OCI-M2 (cell line): ENCODE data around the gene PRDM10.
"Not testable (repeated sequence)": the region's sequence is repeated elsewhere in the genome, so short reads cannot be mapped to it uniquely, and the experiment has no call there.

ENCODE experiments used
- DNase-seq: peaks from one replicate; lab custom pipeline; 2025; ENCODE audit not compliant: unreplicated experiment; lab: John Stamatoyannopoulos, UW

The PRDM10 gene

DNA sequence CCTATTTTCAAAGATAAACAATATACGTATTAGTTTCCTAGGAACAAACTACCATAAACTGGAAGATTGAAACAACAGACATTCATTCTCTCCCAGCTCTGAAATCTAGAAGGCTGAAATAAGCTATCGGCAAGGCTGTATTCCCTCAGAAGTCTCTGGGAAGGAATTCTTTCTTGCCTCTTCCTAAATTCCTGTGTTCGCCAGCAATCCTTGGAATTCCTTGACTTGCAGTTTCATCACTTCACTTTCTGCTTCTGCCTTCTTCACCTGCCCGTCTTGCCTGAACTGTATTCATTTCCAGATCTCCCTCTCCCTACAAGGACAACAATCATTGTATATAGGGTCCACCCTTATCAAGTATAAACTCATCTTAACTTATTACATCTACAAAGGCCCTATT lies 17.7 kb upstream of the PRDM10 start:
- no peak for DNase-seq

DNA sequence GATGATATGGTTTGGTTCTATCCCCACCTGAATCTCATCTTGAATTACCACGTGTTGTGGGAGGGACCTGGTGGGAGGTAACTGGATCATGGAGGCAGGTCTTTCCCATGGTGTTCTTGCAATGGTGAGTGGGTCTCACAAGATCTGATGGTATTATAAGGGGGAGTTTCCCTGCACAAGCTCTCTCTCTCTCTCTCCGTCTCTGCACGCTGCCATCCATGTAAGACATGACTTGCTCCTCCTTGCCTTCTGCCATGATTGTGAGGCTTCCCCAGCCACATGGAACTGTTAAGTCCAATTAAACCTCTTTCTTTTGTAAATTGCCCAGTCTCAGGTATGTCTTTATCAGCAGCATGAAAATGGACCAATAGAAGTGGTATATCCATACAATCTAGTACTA lies 13.2 kb upstream of the PRDM10 start:
- not testable (repeated sequence) for DNase-seq

DNA sequence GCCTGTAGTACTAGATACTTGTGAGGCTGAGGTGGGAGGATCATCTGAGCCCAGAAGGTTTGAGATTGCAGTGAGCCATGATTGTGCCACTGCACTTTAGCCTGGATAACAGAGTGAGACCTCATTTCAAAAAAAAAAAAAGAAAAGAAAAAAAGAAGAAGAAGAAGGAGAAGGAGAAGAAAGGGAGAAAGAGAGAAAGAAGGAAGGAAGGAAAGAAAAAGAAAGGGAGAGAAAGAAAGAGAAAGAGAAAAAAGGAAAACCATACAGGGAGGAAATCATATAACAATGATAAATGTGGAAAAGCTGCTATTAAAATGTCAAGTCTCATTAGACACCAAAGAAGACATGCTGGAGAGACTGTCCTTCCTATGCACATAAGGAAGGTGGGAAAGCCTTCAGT lies 5.7 kb upstream of the PRDM10 start:
- no peak for DNase-seq

DNA sequence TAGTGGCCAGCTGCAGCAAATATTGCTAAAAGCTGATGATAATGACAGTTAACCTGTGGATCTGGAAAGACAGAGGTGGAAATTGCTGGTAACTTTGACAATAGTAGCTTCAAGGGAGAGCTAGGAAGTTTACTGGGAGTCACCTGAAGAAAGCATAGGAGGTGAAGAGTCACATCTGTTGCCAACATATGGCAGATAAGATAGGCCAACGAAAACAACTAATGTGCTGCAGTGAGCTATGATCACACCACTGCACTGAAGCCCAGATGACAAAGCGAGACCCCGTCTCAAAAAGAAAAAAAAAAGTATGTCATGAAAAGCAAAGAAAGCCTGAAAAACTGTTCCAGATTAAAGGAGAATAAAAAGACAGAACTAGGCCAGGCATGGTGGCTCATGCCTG lies 4.3 kb upstream of the PRDM10 start:
- no peak for DNase-seq

DNA sequence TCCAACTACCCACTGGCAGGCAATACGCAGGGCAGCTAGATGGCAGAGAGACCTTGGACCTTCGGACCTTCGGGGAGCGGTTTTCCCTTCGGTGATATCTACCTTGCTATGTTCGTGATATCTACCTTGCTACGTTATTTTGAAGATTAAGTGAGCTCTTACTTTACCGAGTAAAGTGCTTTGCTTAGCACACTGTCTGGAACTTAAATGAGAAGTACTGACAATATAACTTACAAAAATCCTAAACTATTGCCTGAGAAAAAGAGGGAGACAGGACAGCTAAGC lies 1.0 kb upstream of the PRDM10 start:
- DNase-seq = no peak

DNA sequence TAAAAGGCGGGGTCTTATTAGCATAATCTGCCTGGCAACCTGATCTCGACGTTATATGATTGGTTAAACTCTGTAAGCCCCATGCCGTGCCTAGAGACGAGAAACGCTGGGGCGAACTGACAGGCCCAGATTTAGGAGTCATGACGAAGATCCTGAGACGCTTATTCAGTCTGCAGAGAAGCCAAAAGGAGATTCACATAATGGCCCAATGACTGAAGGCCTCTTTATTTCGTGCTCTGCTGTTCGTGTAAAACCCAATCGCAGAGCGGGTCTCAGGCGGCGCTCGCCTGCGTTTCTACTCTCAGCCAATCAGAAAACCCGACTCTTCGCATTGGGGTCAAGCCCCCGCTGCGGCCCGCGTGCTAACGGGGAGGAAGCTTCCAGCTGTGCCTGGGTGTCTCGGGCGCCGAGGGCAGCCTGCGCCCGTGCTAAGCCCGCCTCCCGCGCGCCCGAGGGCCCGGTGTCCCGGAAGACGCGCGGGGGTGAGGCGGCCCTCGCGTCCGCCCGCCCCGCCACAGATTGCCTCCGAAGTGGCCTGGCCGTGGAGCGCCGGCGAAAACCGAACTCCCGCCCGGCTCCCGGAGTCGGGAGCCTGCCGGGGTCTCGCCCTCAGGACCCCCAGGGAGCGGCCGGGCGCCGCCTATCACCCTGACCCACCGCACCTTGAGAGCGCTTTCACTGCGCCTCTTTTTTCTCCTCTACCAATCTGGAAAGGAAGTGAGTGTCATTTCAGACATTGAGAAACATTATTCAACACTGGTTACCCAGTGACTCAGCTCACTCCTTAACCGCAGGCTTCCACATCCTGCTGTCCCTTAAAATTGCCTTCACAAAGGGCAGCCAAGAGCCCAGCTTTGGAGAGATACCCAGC lies 446 bp upstream of the PRDM10 start:
- DNase-seq = peak; percentile 93

DNA sequence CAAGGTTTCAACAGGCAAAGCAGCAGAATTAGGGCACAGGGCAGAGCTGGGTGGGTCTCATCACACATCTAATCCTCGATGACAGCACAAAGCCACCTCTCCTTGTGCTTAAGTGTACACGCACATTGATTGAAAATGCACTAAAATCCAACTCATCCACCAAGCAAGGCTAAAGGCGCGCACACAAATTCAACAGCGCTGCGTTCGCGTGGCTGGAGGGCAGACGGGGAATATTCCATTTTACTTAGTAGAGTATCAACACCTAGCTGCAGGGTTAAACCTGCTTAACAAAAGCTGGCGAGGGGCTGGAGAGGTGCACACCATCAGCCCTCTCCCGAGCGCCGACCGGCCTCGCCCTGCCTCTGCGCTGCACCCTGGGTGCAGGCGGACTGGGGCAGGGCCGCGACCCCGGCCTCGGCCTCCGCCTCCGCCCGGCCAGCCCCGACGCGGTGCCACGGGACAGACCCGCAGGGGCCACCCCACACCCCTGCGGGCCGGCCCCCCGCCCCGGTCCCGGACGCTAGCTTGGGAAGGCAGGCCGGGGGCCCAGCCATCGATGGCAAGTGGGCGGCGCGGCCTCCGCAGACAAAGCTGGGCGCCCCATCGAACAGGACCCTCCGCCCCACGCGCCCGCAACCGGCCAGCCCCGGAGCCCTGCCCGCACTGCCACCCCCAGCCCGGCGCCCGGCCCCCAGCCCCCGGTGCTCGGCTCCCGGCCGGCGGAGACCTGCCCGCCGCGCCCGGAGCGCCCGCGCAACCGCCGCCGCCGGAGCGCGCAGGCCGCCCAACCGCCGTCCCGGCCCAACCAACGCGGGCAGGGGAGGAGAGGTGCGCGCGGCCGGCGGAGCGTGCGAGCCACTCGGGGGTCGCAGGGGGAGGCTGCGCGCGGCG lies 929 bp downstream of the PRDM10 start:
- no peak for DNase-seq

DNA sequence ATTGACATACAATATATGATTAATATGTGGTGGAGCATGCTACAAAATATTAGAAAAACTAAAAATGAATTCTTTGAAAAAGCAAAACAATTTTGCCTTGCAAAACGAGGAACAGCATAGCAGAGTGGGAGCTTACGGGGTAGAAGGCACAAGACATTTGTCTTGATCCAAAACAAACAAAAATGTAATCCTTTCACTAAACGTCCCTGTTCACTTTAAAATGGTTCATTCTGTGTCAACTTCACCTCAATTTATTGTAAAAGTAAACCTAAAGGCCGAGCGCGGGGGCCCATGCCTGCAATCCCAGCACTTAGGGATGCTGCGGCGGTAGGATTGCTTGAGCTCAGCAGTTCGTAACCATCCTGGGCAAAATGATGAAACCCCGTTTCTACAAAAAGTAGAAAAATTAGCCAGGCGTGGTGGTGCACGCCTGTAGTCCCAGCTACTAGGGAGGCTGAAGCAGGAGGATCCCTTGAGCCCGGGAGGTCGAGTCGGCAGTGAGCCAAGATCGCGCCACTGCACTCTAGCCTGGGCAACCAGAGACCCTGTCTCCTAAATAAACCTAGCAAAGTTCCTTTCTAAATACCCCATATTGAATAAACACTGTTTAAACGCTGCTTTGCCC lies 2.0 kb downstream of the PRDM10 start:
- DNase-seq = no peak

DNA sequence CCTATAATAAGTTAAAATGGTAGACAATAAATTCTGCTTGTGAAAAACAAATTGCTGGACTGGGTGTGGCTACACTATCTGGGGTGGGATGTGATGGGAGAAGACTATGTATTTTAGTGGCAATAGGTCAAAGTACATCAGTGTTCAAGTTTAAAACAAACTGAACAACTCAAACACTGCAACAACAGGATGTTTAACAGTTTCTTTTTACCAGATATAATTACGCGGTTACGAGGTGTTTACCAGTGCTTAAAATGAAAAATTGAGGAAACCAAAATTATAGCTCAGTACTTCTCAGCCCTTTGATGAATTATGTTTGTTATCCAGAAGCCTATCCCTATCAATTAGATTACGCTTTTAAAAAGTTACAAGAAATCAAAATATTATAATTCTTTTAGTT lies 3.2 kb downstream of the PRDM10 start:
- DNase-seq = no peak

DNA sequence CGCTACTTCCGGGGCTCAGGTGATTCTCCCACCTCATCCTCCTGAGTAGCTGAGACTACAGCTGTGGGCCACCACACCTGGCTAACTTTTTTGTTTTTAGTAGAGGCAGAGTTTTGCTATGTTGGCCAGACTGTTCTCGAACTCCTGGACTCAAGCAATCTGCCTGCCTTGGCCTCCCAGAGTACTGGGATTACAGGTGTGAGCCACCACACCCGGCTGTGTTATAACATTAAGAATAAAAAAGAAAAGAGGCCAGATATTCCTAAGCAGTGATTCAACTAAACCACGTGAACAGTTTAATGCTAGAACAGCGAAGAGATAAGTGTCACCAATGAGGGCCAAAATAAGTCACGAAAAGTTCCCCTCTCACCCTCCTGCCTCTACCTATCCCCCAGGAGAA lies 3.7 kb downstream of the PRDM10 start:
- DNase-seq = no peak

DNA sequence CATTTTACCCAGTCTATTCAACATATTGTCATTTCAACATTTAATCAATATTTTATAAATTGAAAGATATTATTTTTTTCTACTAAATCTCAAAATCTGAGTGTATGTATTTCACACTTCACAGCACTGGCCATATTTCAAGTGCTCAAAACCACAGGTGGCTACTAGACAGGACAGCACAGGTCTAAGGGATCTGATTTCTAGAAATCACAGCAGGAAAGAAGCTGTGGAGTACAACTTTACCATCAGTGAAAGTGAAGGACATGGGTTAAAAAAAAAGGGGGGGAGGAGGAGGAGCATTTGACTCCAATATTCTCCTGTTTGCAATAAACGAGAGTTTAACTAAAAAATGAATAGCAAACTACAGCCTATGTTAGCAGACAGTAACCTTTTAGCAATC lies 4.5 kb downstream of the PRDM10 start:
- DNase-seq = no peak

DNA sequence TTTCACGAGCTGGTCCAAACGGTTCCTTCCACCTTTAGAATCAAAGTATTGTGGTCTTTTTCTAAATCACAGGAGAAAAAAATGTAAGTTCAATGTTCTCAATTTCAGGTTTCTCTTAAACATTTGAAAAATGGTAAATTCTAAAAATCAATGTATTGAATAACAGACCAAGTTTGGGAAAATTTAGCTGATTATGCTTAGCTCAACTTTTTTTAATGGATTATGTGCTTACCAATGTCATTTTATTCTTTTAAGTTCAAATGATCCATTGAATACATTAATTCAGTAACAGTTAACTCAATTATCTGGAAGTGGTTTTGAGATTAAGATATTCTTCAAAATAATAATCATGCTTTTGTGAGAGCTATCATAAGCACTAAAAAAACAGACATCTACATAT lies 5.1 kb downstream of the PRDM10 start:
- DNase-seq = no peak

DNA sequence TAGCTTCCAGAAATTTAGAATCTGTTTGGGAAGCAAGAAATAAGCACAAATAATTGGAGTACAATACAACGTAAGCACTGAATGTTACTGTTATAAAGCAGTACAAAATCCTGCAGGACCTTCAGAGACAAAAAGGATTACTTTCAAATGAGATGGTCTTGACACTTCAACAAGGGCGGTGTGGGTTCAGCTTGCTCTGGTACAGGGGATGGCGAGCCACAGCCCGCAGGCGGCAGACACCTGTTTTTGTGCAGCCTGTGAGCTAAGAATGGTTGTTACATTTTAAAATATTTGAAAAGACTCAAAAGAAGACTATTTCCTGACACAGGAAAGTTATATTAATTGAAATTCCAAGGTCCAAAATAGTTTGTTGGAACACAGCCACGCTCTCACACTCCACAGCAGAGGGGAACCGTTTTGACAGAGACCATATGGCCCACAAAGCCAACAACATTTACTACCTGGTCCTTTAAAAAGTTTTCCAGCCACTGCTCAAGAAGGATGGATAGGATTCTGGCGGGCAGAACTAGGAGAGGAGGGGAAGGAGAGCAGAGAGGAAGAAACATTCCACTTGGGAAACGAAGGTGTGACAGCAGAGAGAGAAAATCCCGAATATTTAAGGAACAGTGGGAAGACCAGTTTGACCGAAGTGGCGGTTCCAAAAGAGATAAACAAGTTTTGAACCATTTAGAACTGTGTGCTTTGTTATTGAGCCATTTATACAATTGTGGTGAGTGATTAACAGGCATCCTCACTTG lies 6.3 kb downstream of the PRDM10 start:
- no peak for DNase-seq

DNA sequence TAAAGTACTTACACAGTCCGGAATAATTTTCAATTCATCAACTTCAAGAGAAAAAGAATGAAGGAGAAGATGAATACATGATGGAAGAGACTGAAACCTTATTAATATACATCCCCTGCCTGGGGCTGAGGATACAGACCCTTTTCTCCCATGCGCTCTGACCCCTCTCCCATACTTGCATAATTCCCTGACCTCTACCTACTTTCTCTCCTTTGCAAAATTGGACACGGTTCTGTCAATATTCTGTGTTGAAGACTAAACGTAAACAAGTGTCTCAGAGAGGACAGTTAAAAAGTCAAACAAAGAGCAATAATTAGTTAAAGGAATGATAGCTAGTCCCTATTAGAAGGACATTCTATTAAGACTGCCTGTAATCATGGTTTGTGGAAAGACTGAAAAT lies 7.5 kb downstream of the PRDM10 start:
- no peak for DNase-seq

DNA sequence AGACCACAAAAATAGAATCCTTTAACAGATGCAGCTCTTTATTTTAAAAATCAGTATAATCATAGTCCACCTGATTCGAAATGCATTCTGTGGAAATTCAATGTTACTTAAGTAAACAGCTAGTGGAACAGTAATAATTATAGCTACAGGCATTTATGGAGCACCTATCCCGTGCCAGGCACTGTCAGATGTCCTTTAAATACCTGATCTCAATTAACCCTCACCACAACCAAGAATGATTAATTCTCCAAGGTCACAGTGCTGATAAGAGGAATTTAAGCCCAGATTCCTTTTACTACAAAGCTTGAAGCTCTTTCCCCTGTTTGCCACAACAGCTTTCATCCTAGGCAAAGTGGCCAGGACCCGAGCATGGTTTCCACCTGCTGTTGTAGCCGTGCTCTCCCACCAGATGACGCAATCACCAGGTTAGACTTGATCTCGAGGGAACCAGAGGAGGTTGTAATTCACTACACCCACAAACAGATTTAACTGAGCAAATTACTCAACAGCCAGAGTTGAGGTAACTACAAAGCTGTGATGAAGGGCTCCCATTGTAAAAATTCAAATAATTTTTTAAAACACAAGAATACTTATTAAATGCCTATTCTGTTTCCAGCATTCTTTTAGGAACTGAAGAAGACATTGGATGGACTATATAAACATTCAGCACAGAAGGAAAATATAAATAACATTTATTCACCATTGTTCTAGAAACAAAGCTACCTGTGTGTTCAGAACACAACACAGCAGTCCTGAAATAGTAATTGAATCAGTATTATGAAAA lies 10.3 kb downstream of the PRDM10 start:
- no peak for DNase-seq

DNA sequence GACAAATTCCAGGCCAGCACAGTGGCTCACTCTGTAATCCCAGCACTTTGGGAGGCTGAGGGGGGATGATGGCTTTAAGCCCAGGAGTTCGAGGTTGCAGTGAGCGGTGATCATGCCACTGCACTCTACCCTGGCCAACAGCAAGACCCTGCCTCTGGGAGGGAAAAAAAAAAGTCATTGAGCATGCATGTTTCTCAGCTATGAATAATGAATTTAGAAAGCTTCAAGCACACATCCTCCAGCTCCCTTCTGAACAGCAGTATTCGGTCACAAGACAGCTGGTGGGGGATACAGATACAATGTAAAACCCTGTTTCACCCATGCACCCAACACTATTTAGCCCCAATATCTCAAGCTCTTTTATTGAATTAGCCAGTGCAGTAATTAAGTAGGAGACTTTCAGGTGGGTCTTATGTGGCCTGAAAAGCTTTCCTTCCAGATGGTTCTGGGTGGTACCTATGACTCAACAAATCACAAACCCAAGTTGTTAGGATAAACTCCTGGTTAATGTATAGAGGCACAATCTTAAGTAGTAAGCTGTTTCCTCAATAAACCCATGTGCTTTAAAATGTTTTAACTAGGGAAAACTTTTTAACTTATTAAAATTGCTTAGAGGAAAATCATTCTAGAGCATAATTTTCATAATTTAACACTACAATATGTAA lies 13.4 kb downstream of the PRDM10 start:
- no peak for DNase-seq

DNA sequence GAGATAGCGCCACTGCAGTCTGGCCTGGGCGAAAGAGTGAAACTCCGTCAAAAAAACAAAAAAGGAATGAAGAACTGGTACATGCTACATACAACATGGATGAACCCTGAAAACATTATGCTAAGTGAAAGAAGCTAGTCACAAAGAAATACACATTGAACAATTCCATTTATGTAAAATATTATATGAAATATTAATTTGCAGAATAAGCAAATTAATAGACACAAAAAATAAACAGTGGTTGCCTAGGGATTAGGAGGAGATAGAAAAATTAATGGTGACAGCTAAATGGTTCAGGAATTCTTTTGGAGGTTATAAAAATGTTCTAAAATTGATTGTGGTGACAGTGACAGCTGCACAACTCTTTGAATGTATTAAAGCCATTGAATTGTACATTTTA lies 14.7 kb downstream of the PRDM10 start:
- no peak for DNase-seq

DNA sequence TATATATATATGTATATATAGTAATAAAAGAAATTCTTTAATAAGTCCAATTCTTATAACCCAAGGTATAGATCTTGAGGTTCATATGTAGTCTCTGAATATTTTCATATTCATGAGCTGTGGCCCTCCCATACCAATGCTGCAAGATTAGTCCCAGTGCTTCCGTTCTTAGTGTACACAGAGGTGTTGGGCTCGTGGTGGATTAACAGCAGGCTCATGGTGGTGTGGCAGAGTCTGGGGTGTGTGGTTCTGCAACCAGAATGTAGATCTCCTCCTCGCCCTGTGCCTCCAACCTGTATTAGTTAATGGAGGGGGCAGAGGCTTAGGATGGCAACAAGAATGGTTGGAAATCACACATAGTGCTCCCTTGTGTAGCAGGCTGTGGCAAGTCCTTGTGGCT lies 16.8 kb downstream of the PRDM10 start:
- DNase-seq = no peak

DNA sequence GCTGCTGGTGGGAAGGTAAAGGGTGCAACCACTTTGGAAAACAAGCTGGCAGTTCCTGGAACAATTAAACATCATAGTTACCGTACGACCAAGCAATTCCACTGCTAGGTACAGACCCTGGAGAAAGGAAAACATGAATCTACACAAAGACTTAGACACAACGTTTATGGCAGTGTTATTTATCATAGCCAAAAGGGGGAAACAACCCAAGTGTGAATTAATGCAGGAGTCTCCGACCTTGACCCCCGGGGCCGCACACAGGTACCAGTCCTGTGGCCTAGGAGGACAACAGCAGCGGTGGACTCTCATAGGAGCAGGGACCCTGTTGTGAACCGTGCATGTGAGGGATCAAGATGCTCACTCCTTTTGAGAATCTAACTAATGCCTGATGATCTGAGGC lies 22.5 kb downstream of the PRDM10 start:
- DNase-seq = no peak

DNA sequence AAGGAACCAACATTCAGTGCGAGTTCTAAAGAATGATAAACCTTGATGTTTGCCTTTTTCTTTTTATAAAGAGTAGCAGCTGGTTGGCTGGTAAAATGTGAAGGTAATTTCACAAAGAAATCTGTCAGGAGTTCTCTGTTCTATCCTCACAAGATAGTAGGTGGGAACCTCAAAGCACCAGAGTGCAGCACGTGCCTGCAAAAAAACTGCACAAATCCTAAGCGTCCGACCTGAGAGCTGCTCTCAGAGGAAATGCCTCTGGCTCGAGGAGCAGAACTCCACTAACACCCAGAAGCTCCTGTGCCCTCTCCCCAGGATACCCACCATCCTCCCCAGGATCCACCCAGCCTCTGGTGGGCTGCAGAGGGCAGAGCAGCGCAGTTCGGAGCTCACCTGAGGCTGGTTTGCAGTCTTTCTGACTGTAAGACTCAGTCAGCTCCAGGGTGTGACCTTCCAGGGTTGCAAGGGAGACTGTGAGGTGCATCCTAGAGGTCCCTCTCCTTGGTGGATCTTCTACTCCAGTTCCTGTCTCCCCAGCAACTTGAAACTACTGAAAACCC lies 23.5 kb downstream of the PRDM10 start:
- DNase-seq = no peak
